NCI-H1436 treated with DMSO at 0.1 percent for 48 hours (cell line): ENCODE results near the gene ZNF878.
"Not testable (repeated sequence)": the region's sequence is repeated elsewhere in the genome, so short reads cannot be mapped to it uniquely, and the experiment has no call there.

Experiments
- DNase-seq: peaks from one replicate; lab custom pipeline; 2025; lab: John Stamatoyannopoulos, UW

ZNF878 gene

DNA sequence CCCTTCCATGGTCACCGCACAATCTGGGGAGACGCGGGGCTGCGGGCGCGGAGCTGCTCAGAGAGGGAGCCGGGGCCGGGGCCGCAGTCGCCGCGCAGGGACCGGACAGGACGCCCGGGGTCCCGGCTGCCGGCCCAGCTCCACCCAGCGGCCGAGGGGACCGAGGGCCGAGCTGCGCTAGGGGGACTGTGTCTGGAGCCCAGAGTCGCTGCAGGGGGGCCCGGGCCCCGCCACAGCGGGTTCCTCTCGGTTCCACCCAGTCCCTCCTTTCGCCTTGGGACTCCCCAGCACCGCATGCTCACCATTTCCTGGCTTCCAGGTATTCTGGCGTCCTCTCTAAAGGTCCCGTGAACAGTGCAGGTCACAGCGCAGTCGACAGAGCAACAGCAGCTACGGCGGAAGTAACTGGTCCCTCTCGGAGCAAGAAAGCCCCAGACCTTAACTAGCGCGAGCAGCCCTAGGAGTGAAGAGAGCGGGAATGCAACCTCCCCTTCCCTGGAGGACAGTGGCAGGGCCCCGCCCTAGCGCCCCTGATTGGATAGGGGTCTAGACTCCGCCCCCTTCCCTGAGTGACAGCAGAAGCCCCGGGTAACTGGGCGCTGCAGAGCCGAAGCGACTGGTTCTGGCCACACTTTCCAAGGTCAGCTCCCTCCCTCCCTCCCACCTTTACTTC, at the start of gene ZNF878:
ZNF878 (minus strand) TSS at position 465 of the 673 bp plus-strand sequence; CDS start at position 305, 160 bp downstream.
- DNase-seq, result no peak

- no peak for DNase-seq
Observed at GRCh38 chr19:12098040-12098439, 45.3 kb upstream of the ZNF878 start.

GRCh38 chr19:12095111-12095790, 42.5 kb upstream of the ZNF878 start:
- DNase-seq, result no peak

DNA sequence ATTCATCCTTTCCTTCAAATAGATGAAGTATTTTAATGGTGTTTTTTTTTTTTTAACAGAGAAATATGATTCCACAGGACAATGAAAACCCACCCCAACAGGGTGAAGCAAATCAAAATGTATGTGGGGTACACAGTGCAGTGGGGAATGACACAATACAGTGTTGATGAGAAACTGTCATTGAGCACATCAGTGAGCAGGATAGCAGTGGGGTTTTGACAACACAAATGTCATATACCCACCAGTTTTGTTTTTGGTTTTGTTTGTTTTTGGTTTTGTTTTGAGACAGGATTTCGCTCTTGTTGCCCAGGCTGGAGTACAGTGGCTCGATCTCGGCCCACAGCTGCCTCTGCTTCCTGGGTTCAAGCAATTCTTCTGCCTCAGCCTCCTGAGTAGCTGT, 41.0 kb upstream of the ZNF878 start:
- no peak for DNase-seq

DNA sequence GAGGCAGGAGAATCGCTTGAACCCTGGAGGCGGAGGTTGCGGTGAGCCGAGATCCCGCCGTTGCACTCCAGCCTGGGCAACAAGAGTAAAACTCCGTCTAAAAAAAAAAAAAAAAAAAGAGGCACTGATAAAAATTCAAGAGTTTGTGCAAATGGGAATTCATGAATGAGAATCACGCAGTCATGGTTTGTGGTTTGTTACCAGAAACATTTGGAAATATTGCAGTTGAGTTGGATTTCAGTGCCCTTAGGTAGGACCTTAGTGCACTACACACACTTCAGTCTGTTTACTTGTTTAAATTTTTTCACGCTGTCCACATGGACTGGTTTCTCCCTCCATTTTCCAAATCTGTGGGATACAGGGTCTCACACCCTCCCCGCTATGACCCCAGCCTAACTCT, 40.2 kb upstream of the ZNF878 start:
- no peak for DNase-seq

DNA sequence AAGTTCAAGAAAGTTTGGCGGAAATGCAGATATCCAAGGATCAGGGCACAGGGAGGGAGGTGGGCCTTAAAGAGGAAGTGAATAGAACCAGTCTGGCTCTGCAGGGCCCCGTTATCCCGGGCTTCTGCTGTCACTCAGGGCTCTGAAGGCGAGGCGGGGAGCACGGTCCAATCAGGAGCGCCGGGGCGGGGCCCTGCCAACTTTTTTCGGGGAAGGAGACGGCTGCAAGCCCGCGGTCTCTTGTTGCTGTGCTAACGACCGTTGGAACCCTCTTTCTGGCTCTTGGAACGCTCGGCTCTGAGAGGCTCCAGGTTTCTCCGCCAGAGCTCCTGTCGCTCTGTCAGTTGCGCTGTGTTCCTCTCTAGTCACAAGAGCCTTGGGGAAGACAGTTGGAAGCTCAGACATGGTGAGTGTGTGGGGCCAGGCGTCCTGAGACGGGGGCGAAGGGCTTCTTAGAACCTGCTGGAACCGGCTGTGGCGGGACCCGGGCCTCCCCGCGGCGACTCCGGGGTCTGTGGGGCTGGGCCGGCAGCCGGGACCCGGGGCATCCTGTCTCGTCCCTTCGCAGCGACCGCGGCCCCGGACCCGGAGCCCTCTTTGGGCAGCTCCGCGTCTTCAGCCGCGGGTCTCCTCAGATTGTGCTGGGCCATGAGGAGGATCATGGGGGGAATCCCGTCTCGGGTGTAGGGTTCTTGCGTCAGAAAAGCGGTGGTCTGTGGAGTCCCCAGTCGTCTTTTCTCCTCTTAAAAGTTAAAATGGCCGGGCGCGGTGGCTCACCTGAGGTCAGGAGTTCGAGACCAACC, 39.5 kb upstream of the ZNF878 start:
- no peak for DNase-seq

GRCh38 chr19:12090807-12091206, 38.0 kb upstream of the ZNF878 start:
- DNase-seq, result no peak

DNA sequence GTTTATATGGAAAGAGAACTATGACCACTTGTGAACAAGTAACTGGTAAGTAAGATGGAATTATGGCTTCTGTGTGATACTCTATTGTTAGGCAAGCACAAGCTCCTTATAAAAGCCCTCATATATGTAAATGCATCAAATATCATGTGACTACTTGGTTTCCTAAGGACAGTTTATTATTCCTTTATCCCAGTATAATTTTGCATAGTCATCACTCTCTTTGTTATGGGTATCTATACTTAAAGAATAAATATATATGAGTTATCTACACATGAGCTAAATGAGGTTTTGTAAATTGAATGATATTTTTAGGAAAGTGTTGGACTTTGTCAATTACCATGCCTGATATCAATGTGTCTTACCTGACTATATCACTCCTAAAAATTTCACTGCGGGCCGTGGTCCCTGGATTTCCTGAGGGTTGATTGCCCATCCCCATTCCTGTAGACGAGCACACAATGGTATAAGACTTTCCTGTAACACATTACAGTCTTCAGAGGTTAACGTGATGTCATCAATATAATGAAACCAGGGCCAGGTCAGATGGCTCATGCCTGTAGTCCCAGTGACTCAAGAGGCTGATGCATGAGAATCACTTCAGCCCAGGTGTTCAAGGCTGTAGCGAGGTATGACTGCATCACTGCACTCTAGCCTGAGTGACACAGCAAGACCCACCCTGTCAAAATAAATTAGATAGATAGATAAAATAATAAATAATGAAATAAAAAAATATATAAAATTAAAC, 32.5 kb upstream of the ZNF878 start:
- DNase-seq, result no peak

- not testable (repeated sequence) for DNase-seq
Observed at GRCh38 chr19:12083336-12083735, 30.6 kb upstream of the ZNF878 start.

DNA sequence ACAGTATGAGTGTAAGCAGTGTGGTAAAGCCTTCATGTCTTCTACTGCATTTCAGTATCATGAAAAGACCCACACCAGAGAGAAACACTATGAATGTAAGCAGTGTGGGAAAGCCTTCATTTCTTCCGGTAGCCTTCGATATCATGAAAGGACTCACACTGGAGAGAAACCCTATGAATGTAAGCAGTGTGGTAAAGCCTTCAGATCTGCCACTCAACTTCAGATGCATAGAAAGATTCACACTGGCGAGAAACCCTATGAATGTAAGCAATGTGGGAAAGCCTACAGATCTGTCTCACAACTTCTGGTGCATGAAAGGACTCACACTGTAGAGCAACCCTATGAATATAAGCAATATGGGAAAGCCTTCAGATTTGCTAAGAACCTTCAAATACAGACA, 24.6 kb upstream of the ZNF878 start:
- DNase-seq, result no peak

DNA sequence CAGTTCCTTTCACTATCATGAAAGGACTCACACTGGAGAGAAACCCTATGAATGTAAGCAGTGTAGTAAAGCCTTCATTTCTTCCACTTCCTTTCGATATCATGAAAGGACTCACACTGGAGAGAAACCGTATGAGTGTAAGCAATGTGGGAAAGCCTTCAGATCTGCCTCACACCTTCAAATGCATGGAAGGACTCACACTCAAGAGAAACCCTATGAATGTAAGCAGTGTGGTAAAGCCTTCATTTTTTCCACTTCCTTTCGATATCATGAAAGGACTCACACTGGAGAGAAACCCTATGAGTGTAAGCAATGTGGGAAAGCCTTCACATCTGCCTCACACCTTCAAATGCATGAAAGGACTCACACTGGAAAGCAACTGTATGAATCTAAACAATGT, 23.6 kb upstream of the ZNF878 start:
- DNase-seq, result not testable (repeated sequence)

DNA sequence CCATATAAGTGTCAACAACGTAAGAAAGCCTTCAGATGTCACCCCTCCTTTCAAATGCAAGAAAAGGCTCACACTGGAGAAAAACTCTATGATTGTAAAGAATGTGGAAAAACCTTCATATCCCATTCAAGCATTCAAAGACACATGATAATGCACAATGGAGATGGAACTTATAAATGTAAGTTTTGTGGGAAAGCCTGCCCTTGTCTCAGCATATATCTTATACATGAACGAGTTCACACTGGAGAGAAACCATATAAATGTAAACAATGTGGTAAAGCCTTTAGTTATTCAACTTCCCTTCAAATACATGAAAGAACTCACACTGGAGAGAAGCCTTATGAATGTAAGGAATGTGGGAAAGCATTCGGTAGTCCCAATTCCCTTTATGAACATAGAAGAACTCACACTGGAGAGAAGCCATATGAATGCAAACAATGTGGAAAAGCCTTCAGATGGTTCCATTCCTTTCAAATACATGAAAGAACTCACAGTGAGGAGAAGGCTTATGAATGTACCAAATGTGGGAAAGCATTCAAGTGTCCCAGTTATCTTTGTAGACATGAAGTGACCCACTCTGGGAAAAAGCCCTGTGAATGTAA, 22.9 kb upstream of the ZNF878 start:
- DNase-seq, result no peak

DNA sequence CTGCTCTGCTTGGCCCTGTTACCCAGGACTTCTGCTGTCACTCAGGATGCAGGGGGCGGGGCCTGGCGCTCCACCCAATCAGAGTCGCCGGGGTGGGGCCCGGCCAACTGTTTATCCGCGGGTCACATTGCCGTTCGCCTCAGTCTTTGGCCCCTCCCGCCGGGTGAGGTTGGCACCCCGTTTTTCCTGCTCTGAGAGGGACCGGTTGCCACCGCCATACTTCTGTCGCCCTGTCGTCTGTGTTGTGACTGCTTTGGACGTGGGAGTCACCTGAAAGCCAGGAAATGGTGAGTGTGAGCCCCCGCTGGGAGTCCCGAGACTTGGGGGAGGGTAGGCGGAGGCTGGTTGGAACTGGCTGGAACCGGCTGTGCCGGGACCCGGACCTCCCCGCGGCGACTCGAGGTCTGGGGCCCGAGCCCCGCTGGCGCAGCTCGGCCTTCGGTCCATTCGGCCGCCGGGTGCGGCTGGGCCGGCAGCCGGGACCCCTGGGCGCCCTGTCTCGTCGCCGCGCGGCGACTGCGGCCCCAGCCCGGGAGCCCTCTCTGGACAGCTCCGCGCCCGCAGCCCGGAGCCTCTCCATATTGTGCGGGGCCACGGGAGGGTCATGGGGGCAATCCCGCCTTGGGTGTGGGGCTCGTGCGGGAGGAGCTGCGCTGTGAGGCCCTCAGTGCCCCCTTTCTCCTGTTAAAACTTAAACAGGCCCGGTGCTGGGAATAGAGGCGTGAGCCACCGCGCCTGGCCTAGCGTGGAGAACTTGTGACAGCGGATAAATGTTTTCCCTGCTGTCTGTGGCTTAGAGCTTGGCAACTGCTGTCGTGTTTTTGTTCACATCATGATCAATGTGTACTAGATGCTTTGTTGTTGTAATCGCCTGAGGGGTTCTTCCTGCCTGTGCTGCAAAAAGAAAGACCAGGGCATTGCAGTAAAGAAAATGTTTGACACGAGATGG, 12.1 kb upstream of the ZNF878 start, which contains the start of gene ZNF844:
ZNF844 (plus strand) TSS at position 142 of the 949 bp plus-strand sequence; CDS start at position 285, 143 bp downstream.
- no peak for DNase-seq

DNA sequence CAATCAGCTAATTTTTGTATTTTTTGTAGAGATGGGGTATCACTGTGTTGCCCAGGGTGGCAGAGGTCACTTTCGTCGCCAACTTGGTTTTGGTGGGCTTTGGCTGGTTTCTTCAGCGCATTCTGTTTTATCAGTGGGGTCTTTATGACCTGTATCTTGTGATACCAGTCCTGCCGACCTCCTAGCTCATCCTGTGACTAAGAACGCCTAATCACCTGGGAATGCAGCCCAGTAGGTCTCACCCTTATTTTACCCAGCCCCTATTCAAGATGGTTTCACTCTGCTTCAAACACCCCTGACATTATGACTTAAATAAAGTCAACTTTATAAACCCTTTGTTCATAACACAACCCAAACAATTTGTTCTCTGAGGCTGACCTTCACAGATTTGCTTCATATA, 3.0 kb upstream of the ZNF878 start:
- DNase-seq, result no peak

DNA sequence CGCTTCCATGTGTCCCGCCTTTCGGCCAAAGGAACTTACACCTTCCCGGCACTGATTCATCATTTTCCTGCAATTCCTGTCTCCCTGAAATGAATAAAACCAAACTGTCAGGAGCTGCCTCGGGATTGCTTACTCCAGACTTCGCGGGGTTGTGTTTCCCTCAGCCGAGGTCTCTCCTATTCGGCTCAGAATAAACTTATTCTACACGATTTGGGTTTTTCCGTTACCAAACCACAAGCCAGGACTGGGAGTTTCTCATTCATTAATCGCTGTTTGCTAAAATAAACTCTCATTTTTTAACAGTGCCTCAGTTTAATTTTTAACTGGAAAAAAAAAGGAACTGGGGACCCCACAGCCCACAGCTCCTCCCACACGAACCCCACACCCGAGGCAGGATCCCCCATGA, 667 bp downstream of the ZNF878 start:
- DNase-seq, result no peak

GRCh38 chr19:12047868-12048267, 4.9 kb downstream of the ZNF878 start:
- DNase-seq, result no peak

- no peak for DNase-seq
Observed at GRCh38 chr19:12043752-12044422, 8.9 kb downstream of the ZNF878 start.

GRCh38 chr19:12042893-12043292, 9.9 kb downstream of the ZNF878 start:
- no peak for DNase-seq

DNA sequence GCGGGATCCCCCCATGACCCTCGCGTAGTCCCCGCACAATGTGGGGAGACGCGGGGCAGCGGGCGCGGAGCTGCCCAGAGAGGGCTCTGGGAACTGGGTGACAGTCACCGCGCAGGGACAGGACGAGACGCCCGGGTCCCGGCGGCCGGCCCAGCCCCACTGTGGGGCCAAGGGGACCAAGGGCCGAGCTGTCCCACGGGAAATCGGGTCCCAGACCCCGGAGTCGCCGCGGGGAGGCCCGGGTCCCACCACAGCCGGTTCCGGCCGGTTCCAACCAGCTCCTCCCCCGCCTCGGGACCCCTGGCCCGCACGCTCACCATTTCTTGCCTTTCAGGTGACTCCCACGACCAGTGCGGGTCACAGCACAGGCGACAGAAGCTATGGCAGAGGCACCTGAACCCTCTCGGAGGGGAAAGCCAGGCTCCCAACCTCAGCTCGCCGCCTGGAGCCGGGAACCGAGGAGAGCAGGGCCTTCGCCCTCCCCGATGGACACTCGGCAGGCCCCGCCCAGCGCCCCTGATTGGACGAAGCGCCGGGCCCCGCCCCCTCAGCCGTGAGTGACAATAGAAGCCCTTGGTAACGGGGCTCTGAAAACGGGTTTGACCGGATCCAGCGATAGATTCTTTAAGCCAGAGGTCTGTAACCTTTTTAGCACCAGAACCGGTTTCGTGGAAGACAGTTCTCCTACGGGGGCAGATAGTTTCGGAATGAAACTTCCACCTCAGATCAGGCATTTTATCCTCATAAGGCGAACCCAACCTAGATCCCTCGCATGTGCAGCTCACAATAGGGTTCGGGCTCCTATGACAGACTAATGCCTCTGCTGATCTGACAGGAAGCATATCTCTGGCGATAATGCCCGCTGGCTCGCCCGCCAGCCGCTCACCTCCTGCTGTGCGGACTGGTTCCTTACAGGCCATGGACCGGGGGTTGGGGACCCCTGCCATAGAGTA, 17.3 kb downstream of the ZNF878 start, which contains the start of gene ZNF433:
ZNF433 (minus strand) TSS at position 460 of the 953 bp plus-strand sequence; CDS start at position 320, 140 bp downstream.
- no peak for DNase-seq
